K562 (cell line): ENCODE results near the gene ANKS1A.

Experiments
- AFF1 ChIP-seq, 2 experiments: fragments of 450-650 bp; IDR thresholded peaks; 2 replicates each; pipeline ENCODE4 v1.6.1; 2018; ENCODE audit warnings: mild to moderate bottlenecking in 2 of 2, low read depth in 1 of 2; ENCODE audit not compliant: partially characterized antibody in 2 of 2
- CBX5 ChIP-seq: IDR thresholded peaks from 2 replicates; pipeline ENCODE4 v1.6.1; 2014; ENCODE audit warnings: low read depth, borderline replicate concordance
- CHD2 ChIP-seq: IDR thresholded peaks from 2 replicates; pipeline ENCODE4 v1.6.1; 2011; ENCODE audit warnings: low read depth, low read length
- CREB5 ChIP-seq: fragments of 250-450 bp; sonication (Bioruptor Pico); IDR thresholded peaks from 2 replicates; pipeline ENCODE4 v1.5.0; 2020; ENCODE audit warnings: mild to moderate bottlenecking
- EZH2 ChIP-seq: IDR thresholded peaks from 2 replicates; pipeline ENCODE4 v1.6.1; 2012; ENCODE audit warnings: low read depth, mild to moderate bottlenecking, inconsistent platforms, low read length, borderline replicate concordance
- GTF2F1 ChIP-seq: IDR thresholded peaks from 2 replicates; pipeline ENCODE4 v1.6.1; 2011; ENCODE audit warnings: low read depth, low read length, improper control_type of control experiment
- HDGF ChIP-seq: fragments of 450-650 bp; IDR thresholded peaks from 2 replicates; pipeline ENCODE4 v1.6.1; 2016
- POLR2A ChIP-seq: fragments of 450-650 bp; conservative IDR thresholded peaks from 2 replicates; pipeline ENCODE4 v1.6.1; 2016
- TAF1 ChIP-seq: IDR thresholded peaks from 2 replicates; pipeline ENCODE4 v1.6.1; 2011; ENCODE audit warnings: mild to moderate bottlenecking, low read length, moderate library complexity; ENCODE audit not compliant: insufficient read depth, control insufficient read depth, severe bottlenecking; ENCODE audit errors: extremely low read depth
- ZBTB40 ChIP-seq, 2 experiments: fragments of 450-650 bp in 1 of 2; sonication (generic) in 1 of 2; formaldehyde crosslinking in 1 of 2; IDR thresholded peaks; 2 replicates each; pipeline versions ENCODE4 v1.7.1 to v1.9.0; 2016 to 2022; ENCODE audit warnings: inconsistent platforms in 1 of 2, mild to moderate bottlenecking in 1 of 2, missing genetic modification reagents in 1 of 2
- ZNF146 ChIP-seq: IDR thresholded peaks from one replicate; pipeline ENCODE4 v1.6.1; 2018; ENCODE audit warnings: missing compliant biosample characterization; ENCODE audit not compliant: unreplicated experiment
- ZNF79 ChIP-seq: fragments of 250-450 bp; sonication (Bioruptor Pico); IDR thresholded peaks from 2 replicates; pipeline ENCODE4 v1.4.0; 2020; ENCODE audit warnings: low read depth, mild to moderate bottlenecking, moderate library complexity
- TF ChIP-seq, protein P1 (sequence below): fragments of 250-450 bp; sonication (Bioruptor Pico); IDR thresholded peaks from 2 replicates; pipeline ENCODE4 v1.8.0; 2021; ENCODE audit warnings: borderline replicate concordance, mild to moderate bottlenecking, moderate library complexity; ENCODE audit not compliant: poor library complexity, severe bottlenecking

- no peak for TF ChIP-seq HDGF
- no peak for TF ChIP-seq CREB5
- TF ChIP-seq POLR2A = no peak
- TF ChIP-seq GTF2F1 = no peak
- TF ChIP-seq TAF1 = no peak
- no peak for TF ChIP-seq EZH2
- no peak for TF ChIP-seq ZNF146
- no peak for TF ChIP-seq CBX5
- TF ChIP-seq AFF1 (IDR thresholded peaks at IDR 0.05; ENCODE audit: low read depth in 1 of 2, partially characterized antibody in 2 of 2) = no peak
- TF ChIP-seq, protein P1, sequence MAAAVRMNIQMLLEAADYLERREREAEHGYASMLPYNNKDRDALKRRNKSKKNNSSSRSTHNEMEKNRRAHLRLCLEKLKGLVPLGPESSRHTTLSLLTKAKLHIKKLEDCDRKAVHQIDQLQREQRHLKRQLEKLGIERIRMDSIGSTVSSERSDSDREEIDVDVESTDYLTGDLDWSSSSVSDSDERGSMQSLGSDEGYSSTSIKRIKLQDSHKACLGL = no peak
- no peak for TF ChIP-seq ZBTB40 (IDR thresholded peaks at IDR 0.05)
- no peak for TF ChIP-seq ZBTB40 (CRISPR knock-in tag; IDR thresholded peaks at IDR 0.05)
- TF ChIP-seq CHD2 = no peak
- TF ChIP-seq ZNF79 = no peak
Measured at GRCh38 chr6:35099116-35099515, 210.1 kb downstream of the ANKS1A start.
